ENCODE results near the gene CDH11.

GRCh38 chr16:65041667-65042066 lies 80.2 kb downstream of the CDH11 start:
- TF ChIP-seq CTCF (IDR thresholded peaks at IDR 0.05): no peak
- TF ChIP-seq POLR2A (IDR thresholded peaks at IDR 0.05): no peak
